ENCODE measurements around the gene PRAMEF6.
"Not testable (repeated sequence)": the region's sequence is repeated elsewhere in the genome, so short reads cannot be mapped to it uniquely, and the experiment has no call there.

GRCh38 chr1:12899186-12899585 is 48.2 kb downstream of the PRAMEF6 start:
- not testable (repeated sequence) for TF ChIP-seq NFRKB, SP1 (IDR thresholded peaks at IDR 0.05)

Data from HEK293T (cell line).